ENCODE data around the gene ACHE.

ACHE gene

DNA sequence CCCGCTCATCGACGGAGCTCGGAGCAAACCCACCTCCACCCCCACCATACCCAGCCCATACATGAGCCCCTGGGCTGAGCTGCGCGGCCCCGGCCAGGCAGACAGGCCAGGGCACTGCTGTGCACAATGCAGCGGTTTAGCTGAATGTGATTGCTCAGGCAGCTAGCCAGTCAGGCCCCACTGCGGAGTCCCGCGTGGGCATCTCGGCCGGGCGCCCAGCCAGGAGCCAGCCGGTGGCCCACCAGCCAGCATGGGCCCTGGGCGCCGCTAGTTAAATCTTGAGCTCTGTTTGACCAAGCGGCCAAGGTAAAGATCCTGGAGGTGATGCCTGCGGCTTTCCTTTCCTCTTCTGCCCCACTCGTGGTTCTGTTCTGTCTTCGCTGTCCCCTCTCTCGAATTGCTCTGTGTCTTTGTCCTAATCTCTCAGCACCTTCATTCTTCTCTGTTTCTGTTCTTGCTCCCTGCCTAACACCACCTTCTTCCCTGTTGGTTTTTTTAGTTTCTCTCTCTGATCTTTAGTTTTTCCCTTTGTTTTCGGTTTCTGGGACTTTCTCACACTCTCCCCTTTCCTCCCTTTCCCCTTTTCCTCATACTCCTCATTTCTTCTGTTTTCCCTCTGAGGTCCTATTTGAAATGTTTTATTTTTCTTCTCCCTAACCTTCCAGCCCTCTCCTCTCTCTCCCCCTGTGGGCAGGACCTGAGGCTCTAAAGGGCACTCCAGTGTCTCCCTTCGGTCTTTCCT lies 12.7 kb downstream of the ACHE start:
- Mint-ChIP-seq H3K9me3 (ENCODE audit: low read depth) (no peaks in the 10 kb centered on the region), H3K4me1 (ENCODE audit: low read depth) (peaks cover 52% of the 10 kb centered on the region), H3K36me3 (peaks cover 18% of the 10 kb centered on the region), H3K27me3 (no peaks in the 10 kb centered on the region), H3K27ac (peak overlapping the region; percentile 51), H3K4me3 (no peak overlapping the region)

DNA sequence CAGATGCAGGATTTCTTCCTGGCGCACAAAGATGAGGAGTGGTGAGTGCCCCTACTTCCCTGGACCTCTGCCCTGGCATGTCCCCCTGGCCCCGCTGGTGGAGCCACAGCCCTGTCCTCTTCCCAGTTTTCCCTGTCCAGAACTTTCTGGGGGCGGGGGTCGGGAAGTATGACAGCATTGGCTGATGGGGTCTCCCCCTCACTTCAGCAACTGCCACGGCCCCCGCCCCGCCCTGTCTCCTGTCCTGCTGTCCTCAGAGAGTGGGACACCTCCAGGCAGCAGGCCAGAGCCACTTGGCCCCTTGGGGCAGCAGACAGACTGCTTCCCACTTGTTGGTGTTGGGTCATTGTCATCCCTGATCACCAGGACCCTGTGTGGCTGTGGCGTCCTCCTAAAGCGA lies 13.5 kb downstream of the ACHE start:
- H3K27me3 Mint-ChIP-seq = no peaks in the 10 kb centered on the region
- H3K36me3 Mint-ChIP-seq = peaks cover 10% of the 10 kb centered on the region
- H3K27ac Mint-ChIP-seq = no peak overlapping the region
- peaks cover 50% of the 10 kb centered on the region for H3K4me1 Mint-ChIP-seq (ENCODE audit: low read depth)
- H3K4me3 Mint-ChIP-seq = no peak overlapping the region
- no peaks in the 10 kb centered on the region for H3K9me3 Mint-ChIP-seq (ENCODE audit: low read depth)

DNA sequence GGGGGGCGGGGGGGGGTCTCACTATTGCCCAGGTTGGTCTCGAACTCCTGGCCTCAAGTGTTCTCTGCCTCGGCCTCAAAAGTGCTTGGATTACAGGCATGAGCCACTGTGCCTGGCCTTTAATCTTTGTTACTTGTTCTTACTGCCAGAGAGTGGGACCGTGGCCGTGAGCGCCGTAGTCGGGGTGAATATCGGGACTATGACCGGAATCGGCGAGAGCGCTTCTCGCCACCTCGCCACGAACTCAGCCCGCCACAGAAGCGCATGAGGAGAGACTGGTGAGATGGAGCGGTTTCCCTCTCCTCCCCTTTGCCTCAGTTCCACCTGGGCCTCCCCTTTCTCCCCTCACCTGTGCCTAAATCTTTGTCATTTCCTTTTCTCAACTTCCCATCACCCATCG lies 14.6 kb downstream of the ACHE start:
- Mint-ChIP-seq H3K4me3 (no peak overlapping the region), H3K27me3 (no peaks in the 10 kb centered on the region), H3K36me3 (peaks cover 11% of the 10 kb centered on the region), H3K27ac (no peak overlapping the region), H3K9me3 (ENCODE audit: low read depth) (no peaks in the 10 kb centered on the region), H3K4me1 (ENCODE audit: low read depth) (peaks cover 51% of the 10 kb centered on the region)

DNA sequence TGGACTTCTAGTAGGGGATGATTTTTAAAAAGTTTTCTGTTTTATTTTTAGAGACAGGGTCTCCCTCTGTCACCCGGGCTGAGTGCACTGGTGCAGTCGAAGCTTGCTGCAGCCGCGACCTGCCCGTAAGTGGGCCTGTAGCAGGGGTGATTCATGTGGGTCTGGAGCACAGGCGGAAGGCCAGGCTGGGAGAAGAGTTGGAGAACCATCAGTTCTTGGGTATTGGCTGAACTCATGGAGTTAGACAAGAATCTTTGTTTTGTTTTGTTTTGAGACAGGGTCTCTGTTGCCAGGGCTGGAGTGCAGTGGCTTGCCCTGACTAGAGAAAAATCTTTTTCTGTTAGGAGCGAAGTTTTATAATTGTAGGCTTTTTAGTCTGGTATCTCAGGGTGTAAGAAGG lies 15.0 kb downstream of the ACHE start:
- peak overlapping the region; percentile 31 for H3K4me3 Mint-ChIP-seq
- H3K27me3 Mint-ChIP-seq = no peaks in the 10 kb centered on the region
- H3K36me3 Mint-ChIP-seq = peaks cover 7% of the 10 kb centered on the region
- peaks cover 48% of the 10 kb centered on the region for H3K4me1 Mint-ChIP-seq (ENCODE audit: low read depth)
- H3K9me3 Mint-ChIP-seq (ENCODE audit: low read depth) = no peaks in the 10 kb centered on the region
- H3K27ac Mint-ChIP-seq = no peak overlapping the region

DNA sequence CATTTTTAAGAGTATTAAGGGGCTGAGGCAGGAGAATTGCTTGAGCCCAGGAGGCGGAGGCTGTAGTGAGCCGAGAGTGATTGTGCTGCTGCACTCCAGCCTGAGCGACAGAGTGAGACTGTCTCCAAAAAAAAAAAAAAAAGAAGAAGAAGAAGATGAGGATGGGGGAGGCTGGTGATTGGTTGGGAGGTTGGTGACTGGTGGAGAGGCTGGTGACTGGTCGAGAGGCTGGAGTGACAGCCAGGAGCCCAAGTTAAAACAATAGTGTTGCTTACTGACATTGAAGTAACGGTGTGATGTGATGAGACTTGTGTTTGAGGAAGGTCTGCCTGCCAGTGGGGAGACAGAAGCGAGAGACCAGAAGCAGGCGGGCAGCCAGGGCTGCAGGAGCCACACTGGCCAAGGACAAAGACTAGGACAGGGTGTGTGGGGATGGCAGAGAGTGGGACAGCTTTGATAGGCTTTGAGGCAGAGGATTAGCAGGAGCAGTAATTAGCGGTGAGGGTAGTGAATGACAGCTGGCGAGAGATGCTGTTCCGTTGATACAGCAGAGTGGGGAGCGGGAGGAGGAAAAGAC lies 15.9 kb downstream of the ACHE start:
- peaks cover 6% of the 10 kb centered on the region for H3K36me3 Mint-ChIP-seq
- peak overlapping the region; percentile 24 for H3K4me3 Mint-ChIP-seq
- peak overlapping the region; percentile 70 for H3K27ac Mint-ChIP-seq
- no peaks in the 10 kb centered on the region for H3K9me3 Mint-ChIP-seq (ENCODE audit: low read depth)
- no peaks in the 10 kb centered on the region for H3K27me3 Mint-ChIP-seq
- peaks cover 49% of the 10 kb centered on the region for H3K4me1 Mint-ChIP-seq (ENCODE audit: low read depth)

DNA sequence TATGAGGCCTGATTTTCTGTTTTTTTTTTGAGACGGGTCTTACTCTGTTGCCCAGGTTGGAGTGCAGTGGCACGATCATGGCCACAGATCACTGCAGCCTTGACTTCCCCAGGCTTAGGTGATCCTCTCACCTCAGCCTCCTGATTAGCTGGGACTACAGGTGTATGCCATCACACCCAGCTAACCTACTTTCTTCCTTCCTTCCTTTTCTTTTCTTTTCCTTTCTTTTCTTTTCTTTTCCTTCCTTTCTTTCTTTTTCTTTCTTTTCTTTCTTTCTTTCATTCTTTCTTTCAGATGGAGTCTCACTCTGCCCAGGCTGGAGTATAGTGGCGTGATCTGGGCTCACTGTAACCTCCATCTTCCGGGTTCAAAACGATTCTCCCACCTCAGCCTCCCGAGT lies 17.0 kb downstream of the ACHE start:
- Mint-ChIP-seq H3K27me3 (no peaks in the 10 kb centered on the region), H3K4me3 (peak overlapping the region; percentile 25), H3K36me3 (peaks cover 4% of the 10 kb centered on the region), H3K9me3 (ENCODE audit: low read depth) (no peaks in the 10 kb centered on the region), H3K27ac (peak overlapping the region; percentile 55), H3K4me1 (ENCODE audit: low read depth) (peaks cover 54% of the 10 kb centered on the region)

DNA sequence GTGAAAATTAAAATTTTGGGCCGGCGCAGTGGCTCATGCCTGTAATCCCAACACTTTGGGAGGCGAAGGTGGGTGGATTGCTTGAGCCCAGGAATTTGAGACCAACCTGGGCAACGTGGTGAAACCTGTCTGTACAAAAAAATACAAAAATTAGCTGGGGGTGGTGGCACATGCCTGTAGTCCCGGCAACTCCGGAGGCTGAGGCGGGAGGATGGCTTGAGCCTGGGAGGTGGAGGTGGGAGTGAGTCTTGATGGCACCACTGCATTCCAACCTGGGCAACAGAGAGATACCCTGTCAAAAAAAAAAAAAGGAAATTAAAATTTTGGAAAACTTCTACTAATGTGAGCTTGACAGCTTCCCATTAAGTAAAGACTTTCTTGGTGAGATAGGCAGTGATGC lies 17.7 kb downstream of the ACHE start:
- Mint-ChIP-seq H3K9me3 (ENCODE audit: low read depth) (no peaks in the 10 kb centered on the region), H3K27ac (peak overlapping the region; percentile 34), H3K36me3 (peaks cover 7% of the 10 kb centered on the region), H3K4me1 (ENCODE audit: low read depth) (peaks cover 52% of the 10 kb centered on the region), H3K27me3 (no peaks in the 10 kb centered on the region), H3K4me3 (peak overlapping the region; percentile 25)

- no peaks in the 10 kb centered on the region for H3K27me3 Mint-ChIP-seq
- no peaks in the 10 kb centered on the region for H3K9me3 Mint-ChIP-seq (ENCODE audit: low read depth)
- H3K4me3 Mint-ChIP-seq = peak overlapping the region; percentile 97
- H3K27ac Mint-ChIP-seq = peak overlapping the region; percentile 96
- H3K36me3 Mint-ChIP-seq = peaks cover 13% of the 10 kb centered on the region
- H3K4me1 Mint-ChIP-seq (ENCODE audit: low read depth) = peaks cover 49% of the 10 kb centered on the region
These were observed 20.3 kb downstream of the ACHE start for GRCh38 chr7:100875356-100875751.

DNA sequence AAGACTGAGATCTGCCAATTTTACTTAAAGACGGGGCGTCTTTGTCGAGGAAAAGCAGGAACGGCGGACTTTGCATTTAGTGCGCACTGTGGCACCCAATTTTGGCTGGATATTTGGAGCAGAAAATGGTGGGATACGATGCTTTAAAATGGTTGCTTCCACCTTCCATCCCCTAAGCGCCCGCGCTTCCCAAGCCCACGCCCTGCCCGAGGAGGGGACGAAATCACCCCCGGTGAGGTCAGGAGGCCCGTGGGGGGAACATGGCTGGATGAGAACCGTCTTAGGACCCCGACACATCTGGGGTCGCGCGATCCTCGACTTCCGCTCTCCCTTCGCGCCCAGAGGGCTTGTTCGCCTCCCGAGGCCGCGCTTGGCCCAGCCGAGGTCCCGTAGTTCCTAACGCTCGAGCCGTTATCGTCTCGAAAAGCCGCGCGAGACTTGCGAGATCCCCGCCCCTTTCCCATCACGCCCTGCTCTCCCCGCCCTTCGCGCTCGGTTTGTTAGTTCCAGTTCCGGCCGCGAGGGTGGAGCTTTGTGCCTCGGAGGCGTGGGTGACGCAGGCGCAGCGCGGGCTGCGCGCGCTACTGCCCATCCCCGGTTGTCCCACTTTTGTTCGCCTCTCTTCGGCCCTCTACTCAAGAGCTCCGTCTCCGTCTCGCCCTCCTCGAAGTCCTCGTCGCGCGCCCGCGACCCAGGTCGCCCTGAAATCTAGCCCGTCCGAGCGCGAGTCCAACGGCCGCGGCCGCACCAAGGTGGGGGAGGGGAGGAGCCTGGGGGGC lies 20.9 kb downstream of the ACHE start, which contains the start of gene SRRT:
SRRT (plus strand) TSS at position 527 of the 779 bp plus-strand sequence. CDS start 488 bp downstream, outside the sequence.
- H3K27ac Mint-ChIP-seq = peak within 1 kb of the TSS; percentile 96
- H3K27me3 Mint-ChIP-seq = no peaks in the 10 kb centered on the region
- H3K36me3 Mint-ChIP-seq = peaks cover 13% of the 10 kb centered on the region
- peaks cover 46% of the 10 kb centered on the region for H3K4me1 Mint-ChIP-seq (ENCODE audit: low read depth)
- no peaks in the 10 kb centered on the region for H3K9me3 Mint-ChIP-seq (ENCODE audit: low read depth)
- peak within 1 kb of the TSS; percentile 97 for H3K4me3 Mint-ChIP-seq

- Mint-ChIP-seq H3K4me3 (peak overlapping the region; percentile 97), H3K4me1 (ENCODE audit: low read depth) (peaks cover 41% of the 10 kb centered on the region), H3K36me3 (peaks cover 13% of the 10 kb centered on the region)
These were observed 21.4 kb downstream of the ACHE start for GRCh38 chr7:100874300-100874576.

DNA sequence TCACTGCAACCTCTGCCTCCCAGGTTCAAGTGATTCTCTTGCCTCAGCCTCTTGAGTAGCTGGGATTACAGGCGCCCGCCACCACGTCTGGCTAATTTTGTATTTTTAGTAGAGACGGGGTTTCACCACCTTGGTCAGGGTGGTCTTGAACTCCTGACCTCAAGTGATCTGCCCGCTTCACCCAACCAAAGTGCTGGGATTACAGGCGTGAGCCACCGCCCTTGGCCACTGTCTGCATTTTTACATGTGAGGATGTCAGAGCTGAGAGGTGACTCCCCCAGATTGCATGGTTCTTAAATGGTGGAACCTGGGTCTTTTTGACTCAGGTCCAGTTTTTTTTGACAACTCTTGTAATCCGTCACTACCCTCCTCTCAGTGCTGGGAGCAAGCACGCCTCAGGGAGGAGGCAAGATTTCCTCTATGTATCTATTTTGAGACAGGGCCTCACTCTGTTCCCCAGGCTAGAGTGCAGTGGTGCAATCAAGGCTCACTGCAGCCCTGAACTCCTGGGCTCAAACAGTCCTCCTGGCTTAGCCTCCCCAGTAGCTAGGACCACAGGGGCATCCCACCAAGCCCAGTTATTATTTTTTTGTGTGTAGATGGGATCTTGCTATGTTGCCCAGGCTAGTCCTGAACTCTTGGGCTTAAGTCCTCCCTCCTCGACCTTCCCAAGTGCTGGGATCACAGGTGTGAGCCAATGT lies 21.9 kb downstream of the ACHE start:
- Mint-ChIP-seq H3K4me1 (ENCODE audit: low read depth) (peaks cover 36% of the 10 kb centered on the region), H3K27me3 (no peaks in the 10 kb centered on the region), H3K4me3 (peak overlapping the region; percentile 97), H3K9me3 (ENCODE audit: low read depth) (no peaks in the 10 kb centered on the region), H3K36me3 (peaks cover 13% of the 10 kb centered on the region), H3K27ac (peak overlapping the region; percentile 96)

More at GRCh38 chr7:100874300-100874576, 21.4 kb downstream of the ACHE start:
- Mint-ChIP-seq H3K27me3 (no peaks in the 10 kb centered on the region), H3K27ac (peak overlapping the region; percentile 96), H3K9me3 (ENCODE audit: low read depth) (no peaks in the 10 kb centered on the region)

DNA sequence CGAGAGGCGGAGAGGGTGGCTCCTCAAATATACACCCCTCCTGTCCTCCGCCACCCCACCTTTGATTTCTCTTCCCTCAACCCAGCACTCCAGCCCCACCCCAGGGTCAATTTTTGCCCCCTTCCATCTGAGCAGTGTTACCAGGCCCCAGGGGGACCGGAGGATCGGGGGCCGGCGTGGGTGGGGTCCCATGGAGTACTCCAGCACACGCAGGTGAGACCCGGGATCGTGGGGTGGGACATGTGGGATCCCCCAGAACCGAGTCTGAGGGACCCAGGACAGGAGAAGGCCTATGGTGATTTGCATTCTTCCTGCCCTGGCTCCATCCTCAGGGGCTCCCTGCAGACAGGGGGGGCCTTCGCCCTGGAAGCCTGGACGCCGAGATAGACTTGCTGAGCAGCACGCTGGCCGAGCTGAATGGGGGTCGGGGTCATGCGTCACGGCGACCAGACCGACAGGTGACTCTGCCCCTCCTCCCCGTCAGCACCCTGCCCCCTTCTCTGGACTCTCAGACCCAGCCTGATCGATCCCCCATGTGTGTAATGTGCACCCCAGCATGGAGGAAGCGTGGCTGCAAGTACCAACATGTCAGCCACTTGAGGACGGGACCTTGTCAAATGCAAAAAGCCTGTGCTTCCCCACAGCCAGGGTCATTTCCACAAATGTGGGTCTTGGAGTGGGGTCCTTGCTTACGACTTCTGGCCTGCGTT lies 27.8 kb downstream of the ACHE start:
- Mint-ChIP-seq H3K4me1 (ENCODE audit: low read depth) (peaks cover 12% of the 10 kb centered on the region), H3K27me3 (no peaks in the 10 kb centered on the region), H3K36me3 (peaks cover 9% of the 10 kb centered on the region), H3K27ac (peak overlapping the region; percentile 78), H3K4me3 (peak overlapping the region; percentile 78), H3K9me3 (ENCODE audit: low read depth) (no peaks in the 10 kb centered on the region)

GRCh38 chr7:100867040-100867775 lies 28.5 kb downstream of the ACHE start, which contains the start of gene TRIP6:
Gene TRIP6, plus strand, starts transcription at chr7:100867387. Its CDS starts 111 bp downstream, at chr7:100867498.
- Mint-ChIP-seq H3K27ac (peak within 1 kb of the TSS; percentile 95), H3K4me1 (ENCODE audit: low read depth) (peaks cover 12% of the 10 kb centered on the region), H3K4me3 (peak within 1 kb of the TSS; percentile 93), H3K36me3 (peaks cover 5% of the 10 kb centered on the region), H3K27me3 (no peaks in the 10 kb centered on the region), H3K9me3 (ENCODE audit: low read depth) (no peaks in the 10 kb centered on the region)

- no peaks in the 10 kb centered on the region for H3K9me3 Mint-ChIP-seq (ENCODE audit: low read depth)
- H3K4me1 Mint-ChIP-seq (ENCODE audit: low read depth) = peaks cover 12% of the 10 kb centered on the region
- no peaks in the 10 kb centered on the region for H3K27me3 Mint-ChIP-seq
- H3K36me3 Mint-ChIP-seq = peaks cover 5% of the 10 kb centered on the region
- peak overlapping the region; percentile 95 for H3K27ac Mint-ChIP-seq
- H3K4me3 Mint-ChIP-seq = peak overlapping the region; percentile 93
These were observed 29.0 kb downstream of the ACHE start for GRCh38 chr7:100866729-100867039.

Measured in activated naive CD8-positive, alpha-beta T cell (primary cell).